Measurements from ENCODE around the gene GBX2. TPM values are rescaled to one million over a fixed set of nuclear protein-coding genes. Genes with fewer than 3 reads are reported as not detected.

The GBX2 gene
- total and polyA plus RNA-seq, 10 of the 15 experiments (the other 5 are each of a cell fraction or from before 2014, with no cell fraction given): not detected

- 13% methylated on average over 6 of the region's 6 CpGs for WGBS (ENCODE audit: insufficient coverage, insufficient replicate concordance, low lambda C conversion rate, missing lambda C conversion rate)
- Histone ChIP-seq H3K79me2 (ENCODE audit: control insufficient read depth, insufficient read depth, low read length) (no peaks in the 10 kb centered on the region), H3K4me1 (ENCODE audit: control insufficient read depth, insufficient read depth, low read length) (no peaks in the 10 kb centered on the region), H3K27me3 (replicated peaks in 1 of 2; ENCODE audit: control insufficient read depth in 2 of 2, insufficient read depth in 2 of 2, low read length in 1 of 2) (no peaks in the 10 kb centered on the region; a peak in 2 of 4 replicates), H3K27ac (ENCODE audit: control insufficient read depth, insufficient read depth) (no peak overlapping the region), H3K4me2 (ENCODE audit: control insufficient read depth, insufficient read depth) (no peak overlapping the region), H3K36me3 (ENCODE audit: control insufficient read depth in 2 of 2, insufficient read depth in 2 of 2, low read length in 1 of 2) (no peaks in the 10 kb centered on the region), H4K20me1 (ENCODE audit: control insufficient read depth, insufficient read depth) (no peaks in the 10 kb centered on the region), H2AFZ (ENCODE audit: control insufficient read depth, low read depth, low read length) (no peak overlapping the region), H3K4me3 (no peak overlapping the region), H3K9ac (ENCODE audit: control insufficient read depth, insufficient read depth, low read length) (no peak overlapping the region), H3K9me3 (replicated peaks; ENCODE audit: control insufficient read depth, insufficient read depth, low read length) (no peaks in the 10 kb centered on the region)
- in situ Hi-C loops (cut with MboI) (no loop called here), intact Hi-C loops (cut with micrococcal nuclease; ENCODE audit: unreplicated experiment) (no loop called here)
- RAD21 ChIA-PET (ENCODE audit: unreplicated experiment): no interaction called here
- POLR2A ChIA-PET: no interaction called here
- CTCF ChIA-PET: no interaction called here
- ATAC-seq (no peak), DNase-seq (ENCODE audit: low read depth, low spot score) (no peak), FAIRE-seq (no peak)
- SMC1A ChIA-PET (ENCODE audit: uncharacterized antibody, unreplicated experiment): interaction anchor here (0.6 kb wide), 1 partner anchor 499 kb away, joined by 5 read pairs; no protein-coding TSS in a partner anchor
- no TSS peak for BruUV-seq (replicated peaks)
- TF ChIP-seq GATAD2B (conservative IDR thresholded peaks at IDR 0.05; ENCODE audit: low read depth) (no peak), ATF3 (IDR thresholded peaks at IDR 0.05; ENCODE audit: borderline replicate concordance, extremely low read depth, low read depth, low read length) (no peak), NR2F1 (conservative IDR thresholded peaks at IDR 0.05) (no peak), BCL11A (IDR thresholded peaks at IDR 0.05; ENCODE audit: low read depth, low read length) (no peak), SKIL (IDR thresholded peaks at IDR 0.05; ENCODE audit: low read depth, poor library complexity, severe bottlenecking) (no peak), BHLHE40 (IDR thresholded peaks at IDR 0.05; ENCODE audit: borderline replicate concordance in 1 of 2, low read depth in 2 of 2, low read length in 1 of 2) (no peak), TAF1 (IDR thresholded peaks at IDR 0.05; ENCODE audit: borderline replicate concordance, low read depth, low read length) (no peak), HSF1 (IDR thresholded peaks at IDR 0.05; ENCODE audit: low read depth, low read length) (no peak), ZNF622 (IDR thresholded peaks at IDR 0.05) (no peak), EGR1 (IDR thresholded peaks at IDR 0.05; ENCODE audit: borderline replicate concordance in 1 of 2, low read depth in 2 of 2, low read length in 2 of 2) (no peak), RB1 (IDR thresholded peaks at IDR 0.05; ENCODE audit: borderline replicate concordance) (no peak), STAT3 (IDR thresholded peaks at IDR 0.05; ENCODE audit: low read depth, low read length) (no peak), POLR2AphosphoS5 (IDR thresholded peaks at IDR 0.05; ENCODE audit: low read length) (no peak), IRF5 (IDR thresholded peaks at IDR 0.05; ENCODE audit: borderline replicate concordance) (no peak), RFX5 (IDR thresholded peaks at IDR 0.05; ENCODE audit: low read depth, low read length) (no peak), TCF7 (IDR thresholded peaks at IDR 0.05; ENCODE audit: borderline replicate concordance) (no peak), EZH2 (IDR thresholded peaks at IDR 0.05; ENCODE audit: borderline replicate concordance, control insufficient read depth, low read depth, low read length) (no peak)
- TF ChIP-seq, protein P1, sequence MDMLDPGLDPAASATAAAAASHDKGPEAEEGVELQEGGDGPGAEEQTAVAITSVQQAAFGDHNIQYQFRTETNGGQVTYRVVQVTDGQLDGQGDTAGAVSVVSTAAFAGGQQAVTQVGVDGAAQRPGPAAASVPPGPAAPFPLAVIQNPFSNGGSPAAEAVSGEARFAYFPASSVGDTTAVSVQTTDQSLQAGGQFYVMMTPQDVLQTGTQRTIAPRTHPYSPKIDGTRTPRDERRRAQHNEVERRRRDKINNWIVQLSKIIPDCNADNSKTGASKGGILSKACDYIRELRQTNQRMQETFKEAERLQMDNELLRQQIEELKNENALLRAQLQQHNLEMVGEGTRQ (IDR thresholded peaks at IDR 0.05; ENCODE audit: borderline replicate concordance, low read depth, low read length): no peak
These were observed 47.0 kb upstream of the GBX2 start for GRCh38 chr2:236215196-236215595.

Measured in GM12878 (cell line).